ENCODE data around the gene F10.
A peak's percentile ranks its signal among the peaks of the same experiment; 100 is the strongest.

The F10 gene

GRCh38 chr13:113187263-113187669, 64.7 kb downstream of the F10 start:
- H3K4me3 ChIP-seq (IDR thresholded peaks at IDR 0.05; ENCODE audit: insufficient read depth, low read depth, low read length): no peak overlapping the region
- TF ChIP-seq CTCF (conservative IDR thresholded peaks at IDR 0.05; ENCODE audit: low read depth, low read length): no peak
- no peak overlapping the region for H3K9ac ChIP-seq
- H2AFZ ChIP-seq (ENCODE audit: low read depth): no peak overlapping the region
- no peaks in the 10 kb centered on the region; the same call in 1 of the 2 replicates for H3K79me2 ChIP-seq (ENCODE audit: insufficient read depth, low read depth)
- no peak overlapping the region for H3K27ac ChIP-seq
- no peaks in the 10 kb centered on the region for H3K27me3 ChIP-seq (ENCODE audit: insufficient read depth, low read depth)
- peak overlapping the region; percentile 29; the same call in 1 of the 2 replicates for H3K4me2 ChIP-seq
- no peaks in the 10 kb centered on the region for H4K20me1 ChIP-seq (ENCODE audit: insufficient read depth)
- H3K4me1 ChIP-seq (ENCODE audit: low read depth, poor library complexity, severe bottlenecking): peaks cover 22% of the 10 kb centered on the region
- H3K36me3 ChIP-seq (ENCODE audit: insufficient read depth): no peaks in the 10 kb centered on the region

- no peaks in the 10 kb centered on the region for H3K36me3 ChIP-seq (ENCODE audit: insufficient read depth)
- H2AFZ ChIP-seq (ENCODE audit: low read depth): no peak overlapping the region
- H4K20me1 ChIP-seq (ENCODE audit: insufficient read depth): no peaks in the 10 kb centered on the region
- no peak overlapping the region for H3K4me3 ChIP-seq (IDR thresholded peaks at IDR 0.05; ENCODE audit: insufficient read depth, low read depth, low read length)
- H3K9ac ChIP-seq: no peak overlapping the region
- peaks cover 22% of the 10 kb centered on the region for H3K4me1 ChIP-seq (ENCODE audit: low read depth, poor library complexity, severe bottlenecking)
- no peak for TF ChIP-seq CTCF (conservative IDR thresholded peaks at IDR 0.05; ENCODE audit: low read depth, low read length)
- H3K79me2 ChIP-seq (ENCODE audit: insufficient read depth, low read depth): no peaks in the 10 kb centered on the region; the same call in 1 of the 2 replicates
- no peak overlapping the region for H3K27ac ChIP-seq
- no peak overlapping the region for H3K4me2 ChIP-seq
- no peaks in the 10 kb centered on the region for H3K27me3 ChIP-seq (ENCODE audit: insufficient read depth, low read depth)
Observed at GRCh38 chr13:113187883-113188665, 65.5 kb downstream of the F10 start.

GRCh38 chr13:113190181-113190580, 67.6 kb downstream of the F10 start:
- H3K4me1 ChIP-seq (ENCODE audit: low read depth, poor library complexity, severe bottlenecking): peaks cover 20% of the 10 kb centered on the region
- TF ChIP-seq CTCF (conservative IDR thresholded peaks at IDR 0.05; ENCODE audit: low read depth, low read length): no peak

GRCh38 chr13:113192279-113192678, 69.7 kb downstream of the F10 start:
- no peaks in the 10 kb centered on the region for H3K36me3 ChIP-seq (ENCODE audit: insufficient read depth)

More at GRCh38 chr13:113190181-113190580, 67.6 kb downstream of the F10 start:
- H4K20me1 ChIP-seq (ENCODE audit: insufficient read depth): no peaks in the 10 kb centered on the region
- H3K27ac ChIP-seq: no peak overlapping the region
- H3K9ac ChIP-seq: no peak overlapping the region
- no peaks in the 10 kb centered on the region for H3K36me3 ChIP-seq (ENCODE audit: insufficient read depth)
- H3K79me2 ChIP-seq (ENCODE audit: insufficient read depth, low read depth): no peaks in the 10 kb centered on the region; the same call in 1 of the 2 replicates
- H2AFZ ChIP-seq (ENCODE audit: low read depth): no peak overlapping the region
- H3K27me3 ChIP-seq (ENCODE audit: insufficient read depth, low read depth): no peaks in the 10 kb centered on the region
- no peak overlapping the region for H3K4me2 ChIP-seq
- no peak overlapping the region for H3K4me3 ChIP-seq (IDR thresholded peaks at IDR 0.05; ENCODE audit: insufficient read depth, low read depth, low read length)

More at GRCh38 chr13:113192279-113192678, 69.7 kb downstream of the F10 start:
- H3K9ac ChIP-seq: no peak overlapping the region
- H3K27me3 ChIP-seq (ENCODE audit: insufficient read depth, low read depth): no peaks in the 10 kb centered on the region
- no peak overlapping the region for H2AFZ ChIP-seq (ENCODE audit: low read depth)
- peaks cover under 1% of the 10 kb centered on the region for H3K4me1 ChIP-seq (ENCODE audit: low read depth, poor library complexity, severe bottlenecking)
- no peak overlapping the region for H3K4me2 ChIP-seq
- TF ChIP-seq CTCF (conservative IDR thresholded peaks at IDR 0.05; ENCODE audit: low read depth, low read length): no peak
- no peaks in the 10 kb centered on the region; the same call in 1 of the 2 replicates for H3K79me2 ChIP-seq (ENCODE audit: insufficient read depth, low read depth)
- no peaks in the 10 kb centered on the region for H4K20me1 ChIP-seq (ENCODE audit: insufficient read depth)
- H3K4me3 ChIP-seq (IDR thresholded peaks at IDR 0.05; ENCODE audit: insufficient read depth, low read depth, low read length): no peak overlapping the region
- no peak overlapping the region for H3K27ac ChIP-seq
